ENCODE measurements around the gene HRK. TPM values are rescaled to one million over a fixed set of nuclear protein-coding genes. Genes with fewer than 3 reads are reported as not detected.
"Not testable (repeated sequence)": the region's sequence is repeated elsewhere in the genome, so short reads cannot be mapped to it uniquely, and the experiment has no call there.

Gene HRK
- polyA plus RNA-seq, 12 donors = 0.16 to 0.79 (median 0.29) TPM; not detected in 2

DNA sequence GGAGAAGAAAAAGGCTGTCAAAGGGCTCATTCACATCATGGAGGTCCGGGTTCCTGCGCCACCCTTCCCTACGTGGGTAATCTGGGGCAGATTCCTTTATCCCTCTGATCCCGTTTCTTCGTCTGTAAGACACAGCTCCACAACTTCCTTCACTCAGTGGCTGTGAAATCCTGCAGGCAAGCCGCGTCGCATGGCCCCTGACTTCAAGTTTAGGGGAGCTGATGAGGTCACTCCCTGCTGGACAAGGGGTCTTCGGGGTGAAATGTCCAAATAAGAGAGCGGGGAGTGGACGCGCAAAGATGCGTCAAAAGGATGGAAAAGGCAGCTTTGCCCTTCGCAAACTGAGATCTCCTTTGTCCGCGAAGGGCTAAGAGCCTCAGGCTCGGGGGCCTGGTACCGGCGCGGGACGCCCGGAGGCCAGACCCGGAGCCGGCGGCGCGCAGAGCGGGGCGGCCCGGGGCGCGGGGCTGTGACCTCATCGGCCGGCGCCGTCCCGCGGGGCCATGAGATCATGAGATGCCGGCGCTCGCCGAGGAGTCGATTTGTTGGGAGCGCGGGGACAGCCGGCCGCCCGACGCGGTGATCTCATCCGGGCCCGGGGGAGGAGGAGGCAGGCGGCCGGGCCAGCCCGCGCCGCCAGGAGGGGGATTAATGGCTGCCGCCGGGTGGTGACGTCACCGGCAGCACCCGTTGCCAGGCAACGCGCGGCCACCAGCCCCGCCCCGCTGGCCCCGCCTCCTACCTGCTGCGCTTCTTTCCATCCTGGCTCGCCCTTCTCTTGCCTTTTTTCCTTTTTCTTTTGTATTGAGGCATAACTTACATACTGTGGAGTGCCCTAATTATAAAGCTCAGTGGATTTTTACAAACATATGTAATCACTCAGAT lies 62.1 kb downstream of the HRK start:
- peak; percentile 86 for DNase-seq

DNA sequence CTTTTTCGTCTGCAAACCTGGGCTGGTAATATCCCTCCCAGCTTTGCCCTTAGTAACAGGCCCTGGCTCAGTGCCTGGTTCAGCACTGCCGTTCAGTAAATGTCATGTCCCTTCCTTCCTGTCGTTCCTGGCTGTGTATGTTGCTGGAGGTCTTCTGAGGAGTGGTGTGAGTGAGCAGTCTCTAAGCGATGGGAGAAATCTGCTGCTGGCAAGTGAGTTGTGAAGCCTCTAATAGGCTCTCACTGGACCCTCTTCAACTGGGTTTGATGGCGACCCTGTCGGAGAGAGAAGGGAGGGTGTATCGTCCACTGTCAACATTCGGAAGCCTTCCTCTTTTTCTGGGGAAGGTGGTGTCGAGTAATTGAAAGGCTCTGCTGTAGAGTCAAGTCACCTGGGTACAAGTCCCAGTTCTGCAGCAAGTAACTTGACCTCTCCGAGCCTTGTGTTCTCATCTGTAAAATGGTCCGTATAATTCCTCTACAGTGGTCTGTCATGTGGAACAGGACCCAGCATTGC lies 62.8 kb downstream of the HRK start:
- DNase-seq = peak; percentile 37

DNA sequence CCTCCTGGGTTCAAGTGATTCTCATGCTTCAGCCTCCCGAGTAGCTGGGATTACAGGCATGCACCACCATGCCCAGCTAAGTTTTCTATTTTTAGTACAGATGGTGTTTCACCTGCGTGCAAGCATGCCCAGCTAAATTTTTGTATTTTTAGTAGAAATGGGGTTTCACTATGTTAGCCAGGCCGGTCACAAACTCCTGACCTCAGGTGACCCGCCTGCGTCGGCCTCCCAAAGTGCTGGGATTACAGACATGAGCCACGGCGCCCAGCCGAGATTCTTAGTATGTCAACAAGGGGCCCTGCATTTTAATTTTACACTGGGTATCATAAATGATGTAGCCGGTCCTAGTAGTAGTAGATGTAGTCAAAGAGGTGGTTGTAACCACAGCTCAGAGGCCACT lies 66.5 kb downstream of the HRK start:
- DNase-seq = not testable (repeated sequence)

DNA sequence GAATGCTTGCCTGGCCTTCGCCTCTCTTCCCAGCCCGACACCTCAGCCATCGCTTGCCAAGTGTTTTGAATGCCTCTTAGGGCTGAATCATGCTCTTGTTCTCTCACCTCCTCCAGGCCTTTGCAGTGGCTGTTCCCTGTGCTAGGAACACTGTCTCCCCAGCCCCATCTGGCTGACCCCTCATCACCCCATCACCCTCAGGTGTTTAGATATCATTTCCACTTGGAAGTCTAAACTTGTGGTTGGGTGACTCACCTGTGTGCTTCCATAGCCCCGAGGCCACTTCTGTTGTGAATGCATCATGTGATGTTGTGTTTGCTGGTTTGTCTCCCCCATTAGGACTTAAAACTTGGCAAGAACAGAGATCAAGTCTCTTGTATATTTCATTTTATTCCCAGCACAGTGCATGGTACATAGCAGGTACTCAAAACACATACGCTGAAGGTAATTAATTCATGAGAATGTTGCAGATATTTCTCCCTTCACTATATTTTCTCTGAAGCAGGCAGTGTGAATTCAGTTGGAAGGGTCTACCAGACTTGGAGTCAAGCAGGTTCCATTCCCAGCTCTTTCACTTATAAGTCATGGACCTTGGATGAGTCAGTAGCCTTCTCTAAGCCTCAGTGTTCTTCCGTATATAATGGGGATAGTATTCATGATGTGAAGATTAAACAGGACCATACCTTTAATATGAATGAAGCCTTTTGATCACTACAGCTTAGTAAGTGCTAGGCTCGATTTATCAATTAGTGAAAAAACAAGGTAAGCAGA lies 67.8 kb downstream of the HRK start:
- DNase-seq = no peak

DNA sequence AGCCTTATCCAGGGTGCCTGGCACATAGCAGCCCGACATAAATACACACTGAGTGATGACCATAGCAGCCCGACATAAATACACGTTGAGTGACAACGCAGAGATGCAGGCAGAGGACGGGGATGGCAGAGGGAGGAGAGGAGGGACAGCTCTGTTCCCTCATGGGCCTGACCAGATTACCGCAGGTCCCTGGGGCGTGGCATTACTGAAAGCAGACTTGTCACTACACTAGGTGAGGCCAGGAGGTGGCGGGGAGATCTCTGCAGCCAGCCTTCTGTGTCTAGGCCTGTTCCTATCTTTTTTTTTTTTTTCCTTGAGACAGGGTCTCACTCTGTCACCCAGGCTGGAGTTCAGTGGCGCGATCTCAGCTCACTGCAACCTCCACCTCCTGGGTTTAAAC lies 69.0 kb downstream of the HRK start:
- no peak for DNase-seq

DNA sequence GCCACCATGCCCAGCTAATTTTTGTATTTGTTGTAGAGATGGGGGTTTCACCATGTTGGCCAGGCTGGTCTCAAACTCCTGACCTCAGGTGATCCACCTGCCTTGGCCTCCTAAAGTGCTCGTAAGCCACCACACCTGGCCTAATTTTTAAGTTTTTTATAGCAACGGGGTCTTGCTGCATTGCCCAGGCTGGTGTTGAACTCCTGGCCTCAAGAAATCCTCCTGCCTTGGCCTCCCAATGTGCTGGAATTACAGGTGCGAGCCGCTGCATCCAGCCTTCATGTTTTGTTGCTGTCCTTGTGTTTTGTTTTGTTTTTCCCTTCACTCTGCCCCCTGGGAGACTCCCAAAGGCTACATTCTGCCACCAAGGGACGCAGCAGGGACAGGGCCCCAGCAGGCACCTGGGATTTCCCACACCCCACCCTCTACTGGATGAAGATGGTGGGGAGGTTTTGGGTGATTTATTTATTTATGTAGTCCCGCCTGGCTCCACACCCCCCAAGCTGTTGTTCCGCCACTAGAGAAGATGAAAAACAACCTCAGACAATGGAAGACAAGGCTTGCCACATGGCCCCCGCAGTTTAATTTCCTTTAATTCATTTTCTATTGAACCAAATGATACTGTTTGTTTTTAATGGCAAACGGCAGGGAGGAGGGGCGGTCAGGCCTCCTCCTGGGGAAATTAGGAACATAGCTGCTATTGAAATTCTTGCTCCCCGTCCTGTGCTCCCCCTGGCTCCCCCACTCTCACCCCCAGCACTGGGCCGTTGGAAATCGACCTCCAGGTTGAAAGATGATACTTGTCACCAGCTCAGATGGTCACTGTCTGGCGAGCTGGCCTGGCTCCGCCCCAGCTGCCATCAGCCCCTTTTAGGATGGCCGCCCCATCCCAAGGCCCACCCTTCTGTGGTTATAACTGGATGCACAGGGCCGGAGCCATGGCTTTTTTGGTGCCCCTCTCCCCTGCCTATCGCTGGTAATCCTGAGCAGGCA lies 72.8 kb downstream of the HRK start:
- DNase-seq = no peak

DNA sequence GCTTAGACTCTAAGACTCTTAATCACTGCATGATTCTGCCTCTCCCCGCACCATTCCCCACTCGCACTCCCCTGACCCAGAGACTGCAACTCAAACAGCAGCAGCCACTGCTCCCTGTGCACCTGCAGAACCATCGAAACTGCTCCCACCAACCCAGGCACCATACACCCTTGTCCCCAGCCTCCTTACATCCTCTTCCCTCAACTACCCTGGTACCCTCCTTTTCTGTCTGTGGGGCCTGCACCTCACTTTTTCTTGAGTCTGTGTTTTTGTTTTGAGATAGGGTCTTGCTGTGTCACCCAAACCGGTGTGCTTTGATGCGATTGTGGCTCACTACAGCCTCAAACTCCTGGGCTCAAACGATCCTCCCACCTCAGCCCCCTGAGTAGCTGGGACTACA lies 73.7 kb downstream of the HRK start:
- DNase-seq = no peak

DNA sequence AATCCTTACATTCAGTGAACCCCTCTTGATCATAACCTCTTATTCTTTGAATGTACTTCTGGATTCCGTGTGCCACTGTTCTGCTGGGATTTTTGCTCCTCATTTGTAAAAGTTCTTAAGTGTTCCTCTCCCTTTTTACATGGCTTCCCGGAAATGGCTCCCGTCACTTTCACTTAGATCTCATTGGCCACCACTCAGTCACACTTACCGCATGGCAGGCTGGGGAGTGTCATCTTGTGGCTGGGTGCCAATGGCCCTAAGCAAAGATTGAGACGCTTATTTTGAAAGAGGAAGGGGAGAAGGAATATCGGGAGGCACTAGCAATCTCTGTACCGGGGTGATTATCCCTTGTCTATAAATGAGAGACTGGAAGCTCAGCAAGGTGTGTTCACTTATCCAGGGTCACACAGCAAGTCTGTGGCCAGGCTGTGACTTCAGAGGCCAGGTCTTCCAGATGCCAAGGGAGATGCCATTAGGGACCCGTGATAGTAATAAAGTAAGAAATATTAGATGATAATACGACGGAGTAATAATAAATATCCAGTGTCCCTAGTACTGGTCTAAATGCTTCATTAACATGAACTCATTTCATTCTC lies 74.3 kb downstream of the HRK start:
- DNase-seq = no peak

Other genes starting within 250 kb of the HRK start
- gene SPRING1, start 143.4 kb downstream of the HRK start, polyA plus RNA-seq (ENCODE audit: insufficient read length in 12 of 12) = 10 to 100 TPM in 9 of 12 donors, 1 to 10 TPM in 2, not detected in 1; 8.4 to 29.4 (median 13.5) TPM
- gene RNFT2, start 143.1 kb downstream of the HRK start, polyA plus RNA-seq (ENCODE audit: insufficient read length in 12 of 12) = 1 to 10 TPM in 10 of 12 donors, not detected in 2; 1.0 to 2.1 (median 1.3) TPM
- gene FBXW8, start 29.5 kb upstream of the HRK start, polyA plus RNA-seq (ENCODE audit: insufficient read length in 12 of 12) = 10 to 100 TPM in 11 of 12 donors, not detected in 1; 10.9 to 20.4 (median 14.7) TPM
- gene TESC, start 218.0 kb upstream of the HRK start, polyA plus RNA-seq (ENCODE audit: insufficient read length in 12 of 12) = 1 to 10 TPM in 10 of 12 donors, not detected in 2; 3.0 to 5.4 (median 3.8) TPM

Measured in muscle of arm (tissue), 12 donors.